A673 (cell line): ENCODE measurements around the gene CXCR5.

Experiments used
- CTCF ChIP-seq: fragments of 300-800, 200-600 bp; sonication (generic); conservative IDR thresholded peaks from 2 replicates; pipeline ENCODE4 v1.5.1; 2017; ENCODE audit warnings: low read depth, mild to moderate bottlenecking, antibody characterized with exemption, low read length, moderate library complexity, mixed read lengths
- EZH2 ChIP-seq: fragments of 200-600 bp; sonication (generic); IDR thresholded peaks from 2 replicates; pipeline ENCODE4 v1.6.1; 2017; ENCODE audit warnings: borderline replicate concordance, low read depth, mild to moderate bottlenecking, mixed read lengths, antibody characterized with exemption, low read length; ENCODE audit not compliant: poor library complexity, severe bottlenecking

- TF ChIP-seq CTCF, result no peak
- no peak for TF ChIP-seq EZH2
These were observed 13.4 kb downstream of the CXCR5 start for GRCh38 chr11:118896921-118897591.
